Duodenal mucosa (tissue), 2 donors: ENCODE measurements around the gene PERCC1.

ENCODE experiments used
- H3K27ac ChIP-seq: one replicate; pipeline ENCODE4 v1.7.0; 2013; ENCODE audit warnings: low read depth, low read length
- H3K27me3 ChIP-seq, 2 donors: one replicate each; pipeline ENCODE4 v1.7.0; 2013; ENCODE audit warnings: low read length in 2 of 2, control low read depth in 1 of 2; ENCODE audit not compliant: insufficient read depth in 2 of 2, control insufficient read depth in 1 of 2
- H3K36me3 ChIP-seq, 2 donors: one replicate each; pipeline ENCODE4 v1.7.0; 2013; ENCODE audit warnings: low read length in 2 of 2, control low read depth in 1 of 2; ENCODE audit not compliant: insufficient read depth in 2 of 2, control insufficient read depth in 1 of 2
- H3K4me1 ChIP-seq, 2 donors: one replicate each; pipeline ENCODE4 v1.7.0; 2013; ENCODE audit warnings: low read length in 2 of 2, control low read depth in 1 of 2; ENCODE audit not compliant: insufficient read depth in 2 of 2, control insufficient read depth in 1 of 2
- H3K4me3 ChIP-seq, 2 donors: one replicate each; pipeline ENCODE4 v1.7.0; 2013; ENCODE audit warnings: low read length in 2 of 2, low read depth in 1 of 2
- H3K9ac ChIP-seq, 2 donors: one replicate each; pipeline ENCODE4 v1.7.0; 2013; ENCODE audit warnings: low read length in 2 of 2, low read depth in 1 of 2
- H3K9me3 ChIP-seq, 2 donors: one replicate each; pipeline ENCODE4 v1.7.0; 2013; ENCODE audit warnings: low read length in 2 of 2, control low read depth in 1 of 2; ENCODE audit not compliant: control insufficient read depth in 1 of 2

PERCC1 gene

DNA sequence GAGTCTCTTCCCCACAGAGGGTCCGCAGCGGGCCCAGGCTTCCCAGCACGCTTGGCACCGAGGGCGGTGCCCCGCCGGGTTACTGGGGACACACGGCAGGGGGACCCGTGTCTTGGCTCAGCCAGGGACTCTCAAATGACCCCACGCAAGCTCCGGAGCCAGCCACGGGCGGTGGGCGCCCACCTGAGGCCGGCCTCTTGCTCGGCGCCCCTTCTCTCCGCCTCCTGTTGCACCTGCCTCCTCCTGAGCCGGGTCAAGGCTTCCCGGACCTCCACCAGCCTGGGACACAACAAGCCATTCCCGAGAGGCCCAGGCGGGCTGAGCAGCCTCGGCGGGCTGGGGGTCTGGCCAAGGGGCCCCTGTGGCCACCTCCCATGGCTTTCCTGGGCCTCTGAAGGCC, 11.8 kb downstream of the PERCC1 start:
- no peak overlapping the region for H3K4me3 ChIP-seq
- H3K9ac ChIP-seq: no peak overlapping the region
- H3K27ac ChIP-seq: no peak overlapping the region
- no peaks in the 10 kb centered on the region for H3K9me3 ChIP-seq
- no peaks in the 10 kb centered on the region for H3K27me3 ChIP-seq
- peaks cover 0 to 14% of the 10 kb centered on the region in 2 donors for H3K36me3 ChIP-seq
- H3K4me1 ChIP-seq: no peaks in the 10 kb centered on the region

DNA sequence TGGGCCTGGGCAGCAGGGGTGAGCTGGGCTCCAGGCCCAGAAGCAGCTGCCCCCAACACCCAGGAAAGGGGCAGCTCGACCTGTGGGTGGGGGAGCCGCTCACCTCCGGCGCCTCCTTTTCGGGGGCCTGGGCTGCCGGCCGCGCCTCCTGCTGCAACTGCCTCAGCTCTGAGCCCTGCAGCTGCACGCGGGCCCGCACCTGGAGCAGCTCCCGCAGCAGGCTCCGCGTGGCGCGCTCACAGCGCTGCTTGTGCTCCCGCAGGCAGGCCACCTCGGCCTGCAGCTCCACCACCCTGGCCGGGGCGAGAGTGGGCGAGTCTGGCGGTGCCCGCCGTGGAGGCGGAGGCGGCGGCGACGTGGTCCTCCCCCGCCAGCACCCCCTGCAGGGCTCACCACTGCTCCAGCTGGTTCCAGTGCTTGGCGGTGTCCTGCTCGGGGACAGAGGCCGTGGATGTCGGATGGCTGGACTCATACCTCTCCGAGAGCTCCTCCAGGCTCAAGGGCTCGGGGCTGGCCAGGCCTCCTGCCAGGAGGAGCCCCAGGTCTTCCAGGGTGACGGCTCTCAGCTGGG, 12.6 kb downstream of the PERCC1 start:
- Histone ChIP-seq H3K9ac (no peak overlapping the region), H3K27me3 (no peaks in the 10 kb centered on the region), H3K27ac (no peak overlapping the region), H3K4me1 (no peaks in the 10 kb centered on the region), H3K9me3 (no peaks in the 10 kb centered on the region), H3K36me3 (peaks cover 0 to 18% of the 10 kb centered on the region in 2 donors), H3K4me3 (no peak overlapping the region)

DNA sequence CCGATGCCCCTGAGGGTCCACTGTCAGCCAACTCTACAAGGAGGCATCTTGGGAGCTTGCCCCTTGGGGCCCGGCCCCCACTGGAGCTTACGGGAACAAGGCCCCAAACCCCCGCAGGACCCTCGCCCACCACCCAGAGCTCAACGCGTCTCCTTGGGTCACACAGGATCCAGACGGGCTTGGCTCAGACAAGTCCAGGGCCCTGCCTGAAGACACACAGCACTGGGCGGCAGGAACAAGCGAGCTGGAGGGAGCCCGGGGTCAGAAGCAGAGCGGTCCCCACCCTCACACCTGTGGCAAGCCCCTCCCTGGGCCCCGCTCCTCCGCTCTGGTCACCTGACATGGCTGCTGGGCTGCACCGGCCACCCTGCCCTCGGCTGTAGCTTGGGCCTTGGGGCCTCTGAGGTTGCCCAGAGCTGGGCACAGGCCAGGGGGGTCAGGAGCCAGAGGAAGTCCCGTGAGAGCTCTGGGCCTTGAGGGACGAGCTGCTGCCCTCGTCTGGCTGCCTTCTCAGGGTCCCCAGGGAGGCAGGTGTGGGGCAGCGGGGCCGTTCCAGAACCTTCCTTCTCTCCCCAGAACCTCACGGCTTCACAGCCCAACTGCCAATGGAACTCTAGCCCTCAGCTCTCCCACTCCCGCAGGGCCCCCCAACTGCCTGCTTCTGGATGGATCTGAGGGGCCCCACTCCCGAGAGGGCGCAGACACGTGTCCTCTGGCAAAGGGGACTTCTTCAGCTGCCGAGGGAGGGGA, 13.3 kb downstream of the PERCC1 start, which contains the start of gene CCDC154:
Gene CCDC154 (minus strand): TSS at position 577 of the 750 bp plus-strand sequence. CDS start 234 bp downstream, at position 343.
- no peak within 1 kb of the TSS for H3K9ac ChIP-seq
- no peak within 1 kb of the TSS for H3K27ac ChIP-seq
- no peak within 1 kb of the TSS for H3K4me3 ChIP-seq
- H3K36me3 ChIP-seq: peaks cover 0 to 24% of the 10 kb centered on the region in 2 donors
- no peaks in the 10 kb centered on the region for H3K9me3 ChIP-seq
- no peaks in the 10 kb centered on the region for H3K27me3 ChIP-seq
- no peaks in the 10 kb centered on the region for H3K4me1 ChIP-seq

DNA sequence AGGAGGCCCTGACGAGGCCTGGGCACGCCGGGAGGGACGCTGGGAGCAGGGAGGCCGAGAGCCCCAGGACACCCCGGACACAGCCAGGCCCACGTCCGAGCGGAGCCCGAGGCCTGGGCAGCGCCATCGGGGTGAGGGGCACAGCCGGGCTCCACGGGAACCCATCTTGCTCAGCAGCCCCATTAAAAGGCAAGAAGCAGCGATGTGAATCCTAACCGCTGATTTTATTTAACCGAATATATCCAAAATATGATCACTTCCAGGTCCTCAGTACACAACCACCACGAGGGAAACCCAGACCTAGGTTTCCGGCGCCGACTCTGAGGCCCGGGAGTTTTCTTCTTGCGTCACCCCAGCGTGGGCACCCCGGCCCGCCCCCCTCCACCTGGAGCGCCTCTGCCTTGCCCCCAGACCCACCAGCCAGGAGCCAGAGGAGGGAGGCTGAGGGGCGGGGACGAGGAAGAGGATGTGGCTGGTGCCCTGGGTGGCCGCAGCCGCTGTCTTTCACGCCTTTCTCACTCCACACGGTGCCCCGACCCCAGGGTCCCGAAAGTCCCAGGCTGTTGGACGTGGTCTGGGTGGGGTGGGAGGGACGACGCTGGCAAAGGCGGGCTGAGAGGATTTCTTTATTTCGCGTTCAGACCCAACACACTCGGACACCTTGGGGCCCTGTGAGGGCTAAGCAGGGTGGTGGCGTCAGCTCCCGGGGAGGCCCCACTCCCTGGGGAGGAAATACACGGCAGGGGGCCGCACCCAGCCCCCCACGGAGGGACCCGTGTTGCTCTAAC, 14.0 kb downstream of the PERCC1 start:
- H3K9ac ChIP-seq: no peak overlapping the region
- no peaks in the 10 kb centered on the region for H3K9me3 ChIP-seq
- no peak overlapping the region for H3K27ac ChIP-seq
- no peak overlapping the region for H3K4me3 ChIP-seq
- H3K4me1 ChIP-seq: no peaks in the 10 kb centered on the region
- peaks cover 0 to 29% of the 10 kb centered on the region in 2 donors for H3K36me3 ChIP-seq
- H3K27me3 ChIP-seq: no peaks in the 10 kb centered on the region

DNA sequence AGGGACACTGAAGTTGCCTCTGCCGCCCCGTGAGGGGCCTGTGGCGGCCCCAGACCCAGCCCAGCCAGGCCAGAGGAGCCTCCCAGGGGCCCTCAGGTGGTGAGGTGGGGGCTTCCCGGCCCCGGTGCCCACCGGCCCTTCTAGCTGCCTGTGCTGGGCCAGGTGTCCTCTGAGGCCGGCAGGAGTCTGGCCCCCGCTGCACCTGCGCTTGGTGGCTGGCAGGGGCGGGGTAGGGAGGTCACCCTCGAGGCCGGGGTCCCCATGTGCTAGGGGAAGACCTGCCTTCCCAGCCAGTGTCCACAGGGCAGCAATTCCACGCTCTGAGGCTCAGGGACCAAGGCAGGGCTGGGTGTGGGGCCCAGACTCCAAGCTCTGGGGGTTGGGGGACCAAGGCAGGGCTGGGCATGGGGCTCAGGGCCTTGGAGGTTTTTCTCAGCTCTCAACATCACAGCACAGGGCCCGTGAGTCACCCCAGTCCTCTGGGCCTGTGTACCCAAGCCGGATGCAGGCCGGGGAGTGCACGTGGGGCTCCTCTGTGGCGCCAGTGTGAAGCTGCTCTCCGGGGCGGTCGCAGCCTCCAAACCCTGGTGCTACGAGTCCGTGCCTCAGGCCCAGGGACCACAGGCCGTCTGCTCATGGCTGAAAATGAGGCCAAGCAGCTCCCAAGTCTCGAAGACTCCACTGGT, 14.8 kb downstream of the PERCC1 start:
- Histone ChIP-seq H3K4me3 (no peak overlapping the region), H3K9ac (no peak overlapping the region), H3K27me3 (no peaks in the 10 kb centered on the region), H3K9me3 (no peaks in the 10 kb centered on the region), H3K27ac (no peak overlapping the region), H3K4me1 (no peaks in the 10 kb centered on the region), H3K36me3 (peaks cover 0 to 29% of the 10 kb centered on the region in 2 donors)

DNA sequence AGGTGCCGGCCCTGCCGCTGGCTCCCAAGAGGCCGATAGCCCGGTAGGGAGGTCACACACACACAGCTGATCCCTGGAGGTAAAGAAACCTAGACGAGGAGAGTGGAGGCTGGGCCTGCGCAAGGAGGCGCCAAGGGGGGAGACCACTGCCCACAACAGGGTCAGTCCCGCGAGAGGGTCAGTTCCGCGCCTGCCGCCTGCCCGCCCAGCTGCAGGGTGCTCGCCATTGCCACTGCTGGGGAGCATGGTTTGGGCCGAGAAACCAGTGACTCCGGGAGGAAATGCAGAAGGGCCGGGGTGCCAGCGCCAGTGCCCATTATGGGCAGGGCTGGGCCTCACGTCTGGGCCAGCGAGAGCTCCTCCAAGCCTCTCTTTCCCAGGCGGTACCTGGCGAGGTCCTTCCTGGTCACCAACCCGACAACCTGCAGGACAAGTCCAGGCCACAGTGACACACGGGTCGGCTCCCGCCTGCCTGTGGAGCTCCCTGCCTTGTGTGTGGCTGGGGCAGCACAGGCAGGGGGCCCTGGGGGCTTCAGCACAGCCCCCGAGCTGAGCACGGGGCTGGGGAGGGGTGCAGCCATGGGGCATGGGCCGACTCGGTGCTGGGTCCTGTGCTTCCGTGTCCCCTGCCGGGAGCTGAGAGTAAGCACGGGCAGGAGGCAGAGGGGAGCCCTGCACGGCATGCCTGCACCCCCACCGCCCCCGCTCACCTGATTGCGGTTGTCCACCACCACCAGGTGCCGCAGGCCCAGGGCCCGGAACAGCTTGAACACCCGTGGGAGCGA, 15.6 kb downstream of the PERCC1 start:
- H3K27me3 ChIP-seq: no peaks in the 10 kb centered on the region
- no peak overlapping the region for H3K9ac ChIP-seq
- no peaks in the 10 kb centered on the region for H3K9me3 ChIP-seq
- H3K36me3 ChIP-seq: peaks cover 2 to 36% of the 10 kb centered on the region in 2 donors
- H3K27ac ChIP-seq: no peak overlapping the region
- H3K4me1 ChIP-seq: no peaks in the 10 kb centered on the region
- H3K4me3 ChIP-seq: no peak overlapping the region

DNA sequence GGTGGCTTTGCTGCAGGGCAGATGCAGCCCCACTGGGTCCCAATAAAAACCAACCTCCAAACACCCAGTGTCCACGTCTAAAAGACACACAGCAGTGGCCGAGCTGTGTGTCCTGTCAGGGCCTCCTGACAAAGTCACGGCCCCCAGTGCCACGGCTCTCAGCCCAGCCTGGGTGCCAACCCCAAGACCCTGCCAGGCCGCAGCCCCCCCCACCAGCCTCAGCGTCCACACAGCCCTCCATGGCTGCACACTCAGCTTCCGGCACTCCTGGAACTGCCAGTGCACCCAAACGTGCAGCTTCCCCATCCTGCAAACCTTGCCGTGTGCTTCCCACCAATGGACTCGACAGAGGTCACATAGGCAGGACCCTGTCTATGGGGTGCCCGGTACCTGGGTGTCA, 17.1 kb downstream of the PERCC1 start:
- H3K9me3 ChIP-seq: no peaks in the 10 kb centered on the region
- peaks cover 5 to 51% of the 10 kb centered on the region in 2 donors for H3K36me3 ChIP-seq

DNA sequence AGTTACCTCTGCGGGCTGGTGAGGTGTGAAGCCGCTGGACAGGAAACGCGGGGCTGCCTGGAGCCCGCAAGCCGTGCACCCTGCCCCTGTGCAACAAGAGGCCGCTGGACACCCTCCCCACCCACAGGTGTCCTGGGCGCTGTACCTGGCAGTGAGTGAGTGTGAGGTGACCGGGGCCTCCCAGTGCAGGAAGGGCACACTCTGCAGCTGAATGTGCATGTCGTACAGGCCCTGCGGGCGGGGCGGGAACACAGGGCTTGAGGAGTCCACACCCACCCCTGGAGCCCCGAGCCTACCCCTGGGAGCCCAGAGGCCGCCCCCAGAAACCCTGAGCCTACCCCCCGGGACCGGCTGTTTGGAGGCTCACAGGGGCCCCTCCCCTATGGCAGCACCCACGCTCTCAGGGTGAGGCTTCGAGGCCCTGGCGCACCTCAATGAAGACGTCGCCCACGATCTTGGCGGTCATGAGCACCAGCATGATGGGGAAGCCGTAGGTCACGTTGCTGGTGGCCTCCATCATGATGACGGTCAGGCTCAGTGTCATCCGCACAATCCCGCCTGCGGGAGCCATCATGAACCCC, 17.7 kb downstream of the PERCC1 start:
- Histone ChIP-seq H3K27ac (no peak overlapping the region), H3K9me3 (no peaks in the 10 kb centered on the region), H3K36me3 (peaks cover 8 to 56% of the 10 kb centered on the region in 2 donors), H3K4me1 (no peaks in the 10 kb centered on the region), H3K27me3 (no peaks in the 10 kb centered on the region), H3K4me3 (no peak overlapping the region), H3K9ac (no peak overlapping the region)

More for the DNA sequence above, 17.1 kb downstream of the PERCC1 start:
- no peak overlapping the region for H3K27ac ChIP-seq
- H3K4me1 ChIP-seq: no peaks in the 10 kb centered on the region
- no peak overlapping the region for H3K4me3 ChIP-seq
- no peak overlapping the region for H3K9ac ChIP-seq
- H3K27me3 ChIP-seq: no peaks in the 10 kb centered on the region

DNA sequence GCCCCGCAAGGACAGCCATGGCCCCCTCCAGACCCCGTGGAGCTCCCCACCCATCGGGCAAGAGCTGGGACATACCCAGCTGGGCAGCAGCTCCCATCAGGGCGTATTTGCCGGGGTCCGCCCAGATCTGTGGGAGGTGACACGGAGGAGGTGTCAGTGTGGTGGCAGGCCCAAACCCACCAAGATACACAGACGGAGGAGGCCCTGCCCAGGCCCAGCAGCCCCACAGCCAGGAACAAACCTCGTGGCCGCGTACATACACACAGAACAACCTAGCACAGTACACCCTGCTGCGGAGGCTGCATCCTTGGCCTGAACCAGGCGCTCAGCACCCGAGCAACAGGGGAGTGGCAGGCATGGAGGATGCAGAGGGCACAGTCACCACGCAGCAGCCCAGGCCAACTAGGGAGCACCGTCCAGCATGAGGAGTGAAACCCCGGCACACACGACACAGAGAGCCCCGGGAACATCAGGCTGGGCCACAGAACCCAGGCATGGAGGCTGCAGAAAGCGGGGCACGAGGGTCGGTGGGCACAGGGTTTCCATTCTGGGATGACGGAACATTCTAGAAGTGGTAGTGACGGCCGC, 18.4 kb downstream of the PERCC1 start:
- Histone ChIP-seq H3K27ac (no peak overlapping the region), H3K4me1 (no peaks in the 10 kb centered on the region), H3K36me3 (peaks cover 11 to 61% of the 10 kb centered on the region in 2 donors), H3K27me3 (no peaks in the 10 kb centered on the region), H3K4me3 (no peak overlapping the region), H3K9ac (no peak overlapping the region), H3K9me3 (no peaks in the 10 kb centered on the region)
